ENCODE results near the gene VAMP8. TPM values are rescaled to one million over a fixed set of nuclear protein-coding genes. Genes with fewer than 3 reads are reported as not detected.
A peak's percentile ranks its signal among the peaks of the same experiment; 100 is the strongest.
"Not testable (repeated sequence)": the region's sequence is repeated elsewhere in the genome, so short reads cannot be mapped to it uniquely, and the experiment has no call there.

Gene VAMP8
- total RNA-seq, 1 donor: 27.6 TPM

DNA sequence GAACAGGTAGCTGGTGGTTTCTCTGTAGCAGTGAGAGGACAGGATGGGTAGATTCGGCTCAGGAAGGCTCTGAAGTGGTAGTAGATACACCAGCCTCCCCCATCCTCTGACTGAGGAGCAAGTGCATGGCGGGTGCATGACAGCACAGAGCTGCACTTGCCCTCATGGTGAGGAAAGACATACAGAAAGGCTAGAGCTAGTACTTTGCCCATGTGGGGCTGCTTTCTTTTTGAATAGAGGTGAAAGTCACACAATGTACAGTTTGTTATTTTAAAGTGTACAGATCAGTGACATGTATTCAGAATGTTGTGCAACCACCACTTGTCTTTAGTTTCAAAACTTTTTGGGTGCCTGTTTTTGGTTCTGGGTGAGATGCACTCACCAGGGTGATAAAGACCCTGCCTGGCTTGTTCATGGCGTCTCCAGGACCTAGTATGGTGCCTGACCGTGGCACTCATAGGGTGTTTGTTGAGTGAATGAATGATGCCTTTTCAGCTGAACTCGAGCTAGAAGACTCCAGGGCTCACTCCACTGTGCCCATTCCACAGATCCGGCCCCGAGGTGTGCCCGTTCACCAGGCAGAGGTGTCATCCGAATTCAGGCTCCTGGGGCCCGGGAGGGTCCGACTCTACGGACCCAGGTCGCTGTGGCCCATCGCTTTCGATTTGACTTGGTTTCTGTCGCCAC lies 6.4 kb downstream of the VAMP8 start:
- Histone ChIP-seq H3K4me1 (ENCODE audit: insufficient read depth, low read length) (peaks cover 95% of the 10 kb centered on the region), H3K9me3 (ENCODE audit: low read depth, low read length) (no peaks in the 10 kb centered on the region), H3K27me3 (ENCODE audit: insufficient read depth, low read length) (no peaks in the 10 kb centered on the region), H3K4me3 (ENCODE audit: low read length) (peak overlapping the region; percentile 51)

DNA sequence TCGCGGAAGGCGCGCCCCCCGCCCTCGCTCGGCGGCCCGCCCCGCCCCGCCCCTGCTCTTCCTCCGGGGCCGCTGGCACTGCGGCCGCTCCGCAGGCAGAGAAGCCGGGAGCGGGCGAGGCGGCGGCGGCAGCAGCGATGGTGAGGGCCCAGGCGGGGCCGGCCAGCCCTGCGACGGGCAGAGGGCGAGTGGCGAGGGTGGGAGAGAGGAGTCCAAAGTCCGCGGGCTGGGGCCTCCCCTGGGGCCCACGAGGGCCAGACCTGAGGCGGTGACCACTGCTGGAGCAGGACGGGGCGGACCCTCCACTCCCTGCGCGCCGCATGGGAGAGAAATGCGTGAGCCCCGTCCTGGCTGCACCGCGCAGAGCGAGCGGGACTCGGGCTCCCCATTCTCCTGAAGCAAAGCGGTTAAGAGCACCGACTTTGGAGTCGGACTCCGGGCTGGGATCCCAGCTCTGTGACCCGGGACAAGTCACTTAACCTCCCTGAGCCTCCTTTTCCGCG lies 7.0 kb downstream of the VAMP8 start, which contains the start of gene VAMP5:
VAMP5 (plus strand) TSS at position 78 of the 503 bp plus-strand sequence; CDS start at position 138, 60 bp downstream.
- peaks cover 94% of the 10 kb centered on the region for H3K4me1 ChIP-seq (ENCODE audit: insufficient read depth, low read length)
- H3K4me3 ChIP-seq (ENCODE audit: low read length): peak within 1 kb of the TSS; percentile 51
- no peaks in the 10 kb centered on the region for H3K27me3 ChIP-seq (ENCODE audit: insufficient read depth, low read length)

DNA sequence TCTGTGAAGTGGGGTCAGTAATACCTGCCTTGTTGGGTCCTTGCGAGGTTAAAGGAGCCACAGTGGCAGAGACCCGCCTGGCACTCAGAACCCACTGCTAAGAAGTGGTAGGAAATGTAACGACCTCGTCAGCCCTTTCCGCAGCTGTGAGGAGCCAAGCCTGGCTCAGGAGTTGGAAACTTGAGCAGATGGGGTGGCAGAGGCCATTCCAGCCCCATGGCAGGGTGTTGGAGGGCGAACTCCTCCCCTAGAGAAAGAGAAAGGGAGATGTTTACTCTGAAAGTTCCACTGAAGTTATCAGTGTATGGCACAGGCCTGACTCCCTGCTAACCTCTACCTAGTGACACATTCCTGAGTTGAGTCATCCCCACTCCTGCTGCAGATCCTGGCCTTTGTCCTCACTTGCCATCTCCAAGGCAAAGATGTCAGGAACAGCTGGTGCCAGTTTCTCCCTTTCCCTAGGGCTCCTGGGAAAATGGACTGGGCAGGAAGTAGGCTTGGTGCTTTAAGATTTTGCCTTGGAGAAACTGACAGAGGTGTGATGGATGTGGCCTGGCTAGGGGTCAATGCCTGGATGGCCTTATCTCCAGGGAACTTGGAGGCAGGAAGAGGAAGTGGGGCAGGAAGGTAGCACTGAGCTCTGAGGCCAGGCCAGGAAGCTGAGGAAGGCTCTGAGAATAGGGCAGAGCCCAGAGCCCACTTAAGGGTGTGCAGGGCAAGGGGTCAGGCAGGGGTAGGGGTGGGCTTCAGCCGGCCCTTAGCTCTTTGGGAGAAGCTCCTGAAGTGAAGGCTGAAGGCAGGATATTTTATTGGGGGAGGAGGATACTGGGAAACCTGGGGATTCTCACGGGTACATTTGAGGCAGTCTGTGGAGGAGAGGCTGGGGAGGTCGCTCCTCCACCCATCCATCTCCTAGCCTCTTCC lies 7.7 kb downstream of the VAMP8 start:
- Histone ChIP-seq H3K4me1 (ENCODE audit: insufficient read depth, low read length) (peaks cover 93% of the 10 kb centered on the region), H3K9me3 (ENCODE audit: low read depth, low read length) (no peaks in the 10 kb centered on the region), H3K4me3 (ENCODE audit: low read length) (peak overlapping the region; percentile 51), H3K27me3 (ENCODE audit: insufficient read depth, low read length) (no peaks in the 10 kb centered on the region)

More for the DNA sequence above, 7.0 kb downstream of the VAMP8 start, which contains the start of gene VAMP5:
- no peaks in the 10 kb centered on the region for H3K9me3 ChIP-seq (ENCODE audit: low read depth, low read length)

DNA sequence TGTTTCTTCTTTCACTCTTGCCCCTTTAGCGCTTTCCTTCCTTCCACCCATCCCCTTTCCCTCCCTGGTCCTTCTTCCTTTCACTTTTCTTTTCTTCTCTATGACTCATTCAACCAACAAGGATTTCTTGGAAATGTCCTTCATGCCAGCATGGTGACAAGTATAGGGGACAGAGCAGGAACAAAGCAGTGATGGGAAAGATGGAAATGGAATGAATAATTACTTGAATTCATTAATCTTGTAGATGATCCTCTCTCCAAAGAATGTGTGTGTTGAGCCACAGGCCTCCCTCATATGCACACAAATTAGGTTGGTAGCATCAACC lies 8.4 kb downstream of the VAMP8 start:
- no peaks in the 10 kb centered on the region for H3K9me3 ChIP-seq (ENCODE audit: low read depth, low read length)
- H3K4me3 ChIP-seq (ENCODE audit: low read length): no peak overlapping the region
- H3K4me1 ChIP-seq (ENCODE audit: insufficient read depth, low read length): peaks cover 94% of the 10 kb centered on the region
- H3K27me3 ChIP-seq (ENCODE audit: insufficient read depth, low read length): no peaks in the 10 kb centered on the region

DNA sequence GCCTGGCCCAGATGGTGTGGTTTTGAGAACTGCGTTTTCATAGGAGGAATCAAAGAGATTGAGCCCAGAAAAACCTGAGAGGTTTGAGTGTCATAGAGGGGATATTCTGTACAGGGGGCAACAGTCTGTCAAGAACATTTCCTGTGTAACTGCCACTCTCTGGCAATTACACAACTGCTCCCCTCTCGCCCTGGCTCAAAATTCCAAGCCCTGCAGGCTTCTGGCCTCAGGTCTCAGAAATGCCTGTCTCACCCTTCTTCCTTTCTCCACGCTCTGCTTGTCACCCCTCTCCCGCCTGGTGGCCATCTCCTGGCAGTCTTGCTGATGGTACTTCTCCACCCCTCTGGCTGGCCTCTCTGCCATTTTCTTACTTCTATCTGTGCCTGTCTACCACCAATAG lies 10.8 kb downstream of the VAMP8 start:
- Histone ChIP-seq H3K4me1 (ENCODE audit: insufficient read depth, low read length) (peaks cover 87% of the 10 kb centered on the region), H3K9me3 (ENCODE audit: low read depth, low read length) (no peaks in the 10 kb centered on the region), H3K4me3 (ENCODE audit: low read length) (no peak overlapping the region), H3K27me3 (ENCODE audit: insufficient read depth, low read length) (no peaks in the 10 kb centered on the region)

DNA sequence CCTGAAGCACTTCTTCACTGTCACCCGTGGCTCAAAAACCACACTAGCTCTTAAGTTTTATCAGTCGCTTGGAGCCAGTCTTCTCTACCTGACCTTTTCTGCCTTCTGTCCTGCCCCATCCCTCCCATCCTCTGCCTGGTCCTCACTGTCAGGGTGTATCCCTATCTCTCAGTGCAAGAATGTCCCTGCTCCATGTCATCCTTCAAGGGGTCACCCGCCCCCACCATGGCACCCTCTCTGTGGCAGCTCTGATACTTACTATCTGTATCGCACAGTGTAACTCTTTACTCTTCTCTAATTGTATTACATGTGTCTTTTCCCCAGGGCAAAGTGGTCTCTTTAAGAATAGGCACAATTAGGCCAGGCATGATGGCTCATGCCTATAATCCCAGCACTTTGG lies 11.3 kb downstream of the VAMP8 start:
- no peak overlapping the region for H3K4me3 ChIP-seq (ENCODE audit: low read length)

DNA sequence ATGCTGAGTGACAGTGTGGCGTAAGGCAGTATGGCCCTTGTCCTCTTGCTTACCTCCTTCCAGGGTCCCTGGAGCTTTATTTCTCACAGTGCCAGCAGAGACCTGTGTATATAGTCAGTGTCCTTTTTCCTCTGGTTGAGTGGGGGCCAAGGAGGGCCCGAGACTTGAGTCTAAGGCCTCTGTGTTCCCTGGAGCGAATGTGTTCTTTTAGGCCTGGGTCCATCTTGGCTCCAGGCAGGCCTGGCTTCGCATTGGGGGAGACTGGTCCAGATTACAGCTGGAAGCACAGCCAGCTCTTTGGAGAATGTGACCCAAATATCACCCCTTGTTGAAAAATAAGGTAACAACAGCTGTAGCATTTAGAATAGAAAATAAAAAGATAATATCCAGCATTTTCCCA lies 11.8 kb downstream of the VAMP8 start:
- Histone ChIP-seq H3K27me3 (ENCODE audit: insufficient read depth, low read length) (no peaks in the 10 kb centered on the region), H3K4me3 (ENCODE audit: low read length) (no peak overlapping the region), H3K9me3 (ENCODE audit: low read depth, low read length) (no peaks in the 10 kb centered on the region), H3K4me1 (ENCODE audit: insufficient read depth, low read length) (peaks cover 82% of the 10 kb centered on the region)

More for the DNA sequence above, 11.3 kb downstream of the VAMP8 start:
- Histone ChIP-seq H3K9me3 (ENCODE audit: low read depth, low read length) (no peaks in the 10 kb centered on the region), H3K27me3 (ENCODE audit: insufficient read depth, low read length) (no peaks in the 10 kb centered on the region), H3K4me1 (ENCODE audit: insufficient read depth, low read length) (peaks cover 83% of the 10 kb centered on the region)

DNA sequence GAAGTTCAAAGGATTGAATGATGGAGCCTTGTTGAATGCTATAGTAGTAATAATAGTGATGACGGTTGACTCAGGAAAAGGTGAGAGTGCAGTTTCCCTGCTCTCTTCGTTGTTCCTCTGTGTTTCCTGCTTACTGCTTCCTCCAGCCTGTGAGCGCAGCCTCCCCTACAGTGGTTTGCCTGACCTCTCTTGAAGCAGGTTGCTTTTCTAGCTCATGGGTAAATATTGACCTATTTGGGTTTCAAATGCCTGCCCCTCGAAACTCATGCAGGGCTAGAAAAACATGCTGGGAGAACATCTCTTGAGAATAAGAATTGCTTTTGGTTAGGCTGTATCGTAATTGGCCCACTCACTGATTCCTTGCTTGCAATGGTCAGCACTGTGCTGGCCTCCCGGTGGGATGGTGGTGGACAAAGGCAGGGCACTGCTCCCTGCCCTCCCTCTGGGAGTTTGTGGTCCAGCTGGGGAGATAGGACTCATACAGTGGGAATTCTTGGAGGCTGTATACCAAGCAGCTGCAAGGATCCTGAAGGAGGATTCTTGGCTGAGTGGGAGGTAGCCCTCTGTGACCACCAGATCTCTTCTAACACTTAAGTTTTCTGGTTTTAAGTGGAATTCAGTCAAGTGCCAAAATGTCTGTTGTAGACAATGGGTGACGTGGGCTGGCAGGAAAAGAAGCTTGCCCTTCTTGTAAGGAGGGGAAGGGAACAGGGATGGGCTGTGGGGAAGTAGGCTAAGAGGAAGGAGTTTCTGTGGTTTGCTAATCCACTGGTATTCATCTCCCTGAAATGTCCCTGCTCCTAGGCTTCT lies 12.8 kb downstream of the VAMP8 start:
- no peaks in the 10 kb centered on the region for H3K27me3 ChIP-seq (ENCODE audit: insufficient read depth, low read length)
- peaks cover 82% of the 10 kb centered on the region for H3K4me1 ChIP-seq (ENCODE audit: insufficient read depth, low read length)
- no peak overlapping the region for H3K4me3 ChIP-seq (ENCODE audit: low read length)
- no peaks in the 10 kb centered on the region for H3K9me3 ChIP-seq (ENCODE audit: low read depth, low read length)

DNA sequence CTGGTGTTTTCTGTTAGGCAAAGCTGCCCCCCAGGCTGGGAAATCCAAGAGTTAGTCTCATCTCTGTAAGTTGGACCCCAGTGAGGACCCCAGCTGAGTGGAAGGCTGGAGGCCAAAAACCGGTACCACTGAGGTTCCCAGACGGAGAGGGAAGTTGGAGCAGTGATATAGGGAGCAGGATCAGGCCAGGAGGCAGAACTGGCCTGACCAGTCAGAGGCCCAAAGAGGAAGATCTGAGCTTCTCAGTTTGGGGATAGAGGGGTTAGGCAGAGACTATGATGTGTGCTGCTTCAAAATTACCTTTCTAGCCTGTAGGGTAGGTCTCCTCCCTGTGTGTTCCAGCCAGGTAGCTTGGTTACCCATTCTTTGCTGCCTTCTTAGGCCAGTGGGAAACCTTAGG lies 13.6 kb downstream of the VAMP8 start:
- Histone ChIP-seq H3K27me3 (ENCODE audit: insufficient read depth, low read length) (no peaks in the 10 kb centered on the region), H3K4me1 (ENCODE audit: insufficient read depth, low read length) (peaks cover 76% of the 10 kb centered on the region), H3K4me3 (ENCODE audit: low read length) (no peak overlapping the region), H3K9me3 (ENCODE audit: low read depth, low read length) (no peaks in the 10 kb centered on the region)

DNA sequence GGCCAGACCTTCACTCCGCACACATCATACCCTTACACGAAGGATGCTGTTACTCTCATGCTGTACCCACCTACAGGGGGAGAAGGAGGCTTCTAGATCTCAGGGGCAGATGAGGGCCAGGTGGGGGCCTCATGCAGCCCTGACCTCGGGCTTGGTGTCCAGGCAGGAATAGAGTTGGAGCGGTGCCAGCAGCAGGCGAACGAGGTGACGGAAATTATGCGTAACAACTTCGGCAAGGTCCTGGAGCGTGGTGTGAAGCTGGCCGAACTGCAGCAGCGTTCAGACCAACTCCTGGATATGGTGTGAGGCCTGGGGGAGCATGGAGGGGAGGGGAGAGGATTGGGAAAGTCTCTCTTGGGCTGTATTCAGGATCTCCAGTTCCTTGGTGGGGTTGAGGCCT lies 14.2 kb downstream of the VAMP8 start:
- H3K9me3 ChIP-seq (ENCODE audit: low read depth, low read length): no peaks in the 10 kb centered on the region
- no peaks in the 10 kb centered on the region for H3K27me3 ChIP-seq (ENCODE audit: insufficient read depth, low read length)
- H3K4me1 ChIP-seq (ENCODE audit: insufficient read depth, low read length): peaks cover 76% of the 10 kb centered on the region
- H3K4me3 ChIP-seq (ENCODE audit: low read length): no peak overlapping the region

DNA sequence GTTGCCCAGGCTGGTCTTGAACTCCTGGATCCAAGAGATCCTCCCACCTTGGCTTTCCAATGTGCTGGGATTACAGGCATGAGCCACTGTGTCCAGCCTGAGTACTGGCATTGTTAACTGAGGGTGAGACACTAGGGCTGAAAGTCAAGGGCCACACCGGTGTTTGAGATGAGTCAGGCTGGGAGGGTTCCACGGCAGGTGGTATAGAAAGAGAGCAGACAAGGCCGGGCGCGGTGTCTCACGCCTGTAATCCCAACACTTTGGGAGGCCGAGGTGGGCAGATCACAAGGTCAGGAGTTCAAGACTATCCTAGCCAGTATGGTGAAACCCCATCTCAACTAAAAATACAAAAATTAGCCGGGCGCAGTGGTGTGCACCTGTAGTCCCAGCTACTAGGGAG lies 14.9 kb downstream of the VAMP8 start:
- H3K27me3 ChIP-seq (ENCODE audit: insufficient read depth, low read length); H3K9me3 ChIP-seq (ENCODE audit: low read depth, low read length); H3K4me3 ChIP-seq (ENCODE audit: low read length): not testable (repeated sequence)
- peaks cover 76% of the 10 kb centered on the region for H3K4me1 ChIP-seq (ENCODE audit: insufficient read depth, low read length)

DNA sequence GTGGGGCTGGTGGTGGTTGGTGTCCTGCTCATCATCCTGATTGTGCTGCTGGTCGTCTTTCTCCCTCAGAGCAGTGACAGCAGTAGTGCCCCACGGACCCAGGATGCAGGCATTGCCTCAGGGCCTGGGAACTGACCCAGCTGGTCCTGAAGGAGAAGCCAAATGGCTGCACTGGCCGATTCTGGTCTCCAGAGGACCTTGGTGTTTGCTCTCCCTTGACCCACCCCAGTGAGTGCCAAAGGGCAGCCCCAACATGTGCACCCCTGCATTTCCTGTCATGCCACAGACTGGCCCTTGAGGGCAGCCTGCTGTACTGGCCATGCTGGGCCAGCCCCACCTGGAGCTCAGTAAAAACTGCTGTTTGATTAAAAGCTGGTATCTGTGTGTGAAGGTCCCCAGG lies 15.6 kb downstream of the VAMP8 start:
- no peaks in the 10 kb centered on the region for H3K27me3 ChIP-seq (ENCODE audit: insufficient read depth, low read length)
- no peak overlapping the region for H3K4me3 ChIP-seq (ENCODE audit: low read length)
- no peaks in the 10 kb centered on the region for H3K9me3 ChIP-seq (ENCODE audit: low read depth, low read length)
- H3K4me1 ChIP-seq (ENCODE audit: insufficient read depth, low read length): peaks cover 69% of the 10 kb centered on the region

DNA sequence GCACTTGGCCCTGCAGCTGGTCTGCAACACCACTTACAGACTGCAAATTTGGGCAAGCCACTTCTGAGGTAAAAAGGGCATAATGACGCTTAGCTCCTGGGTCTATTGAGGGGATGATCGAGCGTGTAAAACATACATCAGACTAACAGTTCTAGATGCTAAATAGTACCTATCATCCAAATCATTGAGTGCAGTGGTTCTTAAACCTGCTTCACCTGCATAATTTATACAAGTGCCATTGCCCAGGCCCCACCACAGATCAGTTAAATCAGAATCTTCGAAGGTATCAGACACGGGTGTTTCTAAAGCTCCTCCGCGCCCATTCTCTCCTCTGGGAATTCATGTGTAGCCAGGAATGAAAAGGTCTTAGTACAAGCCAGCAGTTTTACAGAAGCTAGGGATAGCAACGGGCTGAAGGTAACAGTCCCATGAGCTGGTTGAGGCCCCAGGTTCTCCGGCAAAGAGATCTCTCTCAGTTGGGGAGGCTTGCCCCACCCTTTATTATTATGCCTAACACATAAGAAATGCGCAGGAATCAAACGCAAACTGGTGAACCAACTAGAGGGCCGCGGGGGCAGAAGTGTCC lies 17.4 kb downstream of the VAMP8 start:
- Histone ChIP-seq H3K4me1 (ENCODE audit: insufficient read depth, low read length) (peaks cover 55% of the 10 kb centered on the region), H3K9me3 (ENCODE audit: low read depth, low read length) (no peaks in the 10 kb centered on the region), H3K4me3 (ENCODE audit: low read length) (peak overlapping the region; percentile 97), H3K27me3 (ENCODE audit: insufficient read depth, low read length) (no peaks in the 10 kb centered on the region)

DNA sequence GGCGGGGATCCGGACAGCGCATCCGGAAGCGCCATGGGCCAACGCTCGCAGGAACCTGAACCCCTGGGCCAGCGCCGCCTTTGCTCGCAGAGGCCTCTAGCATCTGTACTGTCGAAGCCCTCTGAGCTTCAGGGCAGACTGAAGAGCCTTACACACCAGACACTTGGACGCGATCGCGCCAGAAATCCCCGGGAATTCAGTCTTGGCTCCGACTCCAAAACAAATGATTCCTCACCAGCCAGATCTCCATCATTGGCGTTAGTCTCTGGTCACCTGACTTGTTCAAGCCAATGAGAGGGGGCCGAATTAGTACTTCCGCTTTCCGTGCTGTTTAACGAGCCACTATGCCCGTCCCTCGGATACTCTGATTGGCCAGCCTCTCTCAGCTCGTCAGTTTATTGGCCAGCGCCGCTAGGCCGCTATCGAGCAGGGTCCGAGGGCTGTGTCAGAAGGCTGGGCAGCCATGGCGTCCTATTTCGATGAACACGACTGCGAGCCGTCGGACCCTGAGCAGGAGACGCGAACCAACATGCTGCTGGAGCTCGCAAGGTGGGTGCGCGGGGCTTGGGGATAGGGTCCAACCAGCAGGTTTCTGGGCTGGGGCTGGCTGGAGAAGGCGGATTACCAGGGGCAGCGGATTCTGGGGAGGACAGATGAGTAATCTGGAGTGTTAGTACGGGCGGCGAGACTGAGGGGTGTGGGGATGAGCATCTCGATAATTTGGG lies 18.1 kb downstream of the VAMP8 start, which contains the start of gene RNF181:
RNF181 (plus strand) TSS at position 445 of the 725 bp plus-strand sequence; CDS start at position 464, 19 bp downstream.
- no peaks in the 10 kb centered on the region for H3K27me3 ChIP-seq (ENCODE audit: insufficient read depth, low read length)
- peak within 1 kb of the TSS; percentile 97 for H3K4me3 ChIP-seq (ENCODE audit: low read length)
- H3K9me3 ChIP-seq (ENCODE audit: low read depth, low read length): no peaks in the 10 kb centered on the region
- H3K4me1 ChIP-seq (ENCODE audit: insufficient read depth, low read length): peaks cover 49% of the 10 kb centered on the region
